Stimulated activated CD8-positive, alpha-beta memory T cell treated with anti-CD3 and anti-CD28 coated beads, Interleukin-4, amount 100 ng/mL, for 24 hours (primary cell): ENCODE results near the gene MARCHF3.
"Not testable (repeated sequence)": the region's sequence is repeated elsewhere in the genome, so short reads cannot be mapped to it uniquely, and the experiment has no call there.

Source experiments
- DNase-seq: peaks from one replicate; pipeline ENCODE4 v3.0.0-alpha.2; 2020; ENCODE audit warnings: low read depth

Gene MARCHF3

DNA sequence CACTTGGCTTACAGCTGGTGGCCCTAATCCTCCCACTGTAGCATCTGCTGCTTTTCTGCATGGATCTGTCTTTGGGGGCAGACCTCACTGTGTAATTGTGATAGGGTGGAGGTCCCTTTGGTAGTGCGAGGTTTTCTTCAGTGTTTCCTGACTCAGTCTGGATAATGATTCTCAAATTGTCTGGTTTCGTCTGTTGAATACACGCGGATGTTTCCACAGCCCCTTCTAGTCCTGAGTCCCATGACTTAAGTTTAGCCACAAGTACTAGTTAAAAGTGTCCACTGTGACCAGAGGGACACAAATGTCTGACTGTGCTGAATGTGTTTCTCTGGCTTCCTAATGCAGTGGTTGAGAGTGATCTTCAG lies 182.9 kb downstream of the MARCHF3 start:
- DNase-seq = no peak

DNA sequence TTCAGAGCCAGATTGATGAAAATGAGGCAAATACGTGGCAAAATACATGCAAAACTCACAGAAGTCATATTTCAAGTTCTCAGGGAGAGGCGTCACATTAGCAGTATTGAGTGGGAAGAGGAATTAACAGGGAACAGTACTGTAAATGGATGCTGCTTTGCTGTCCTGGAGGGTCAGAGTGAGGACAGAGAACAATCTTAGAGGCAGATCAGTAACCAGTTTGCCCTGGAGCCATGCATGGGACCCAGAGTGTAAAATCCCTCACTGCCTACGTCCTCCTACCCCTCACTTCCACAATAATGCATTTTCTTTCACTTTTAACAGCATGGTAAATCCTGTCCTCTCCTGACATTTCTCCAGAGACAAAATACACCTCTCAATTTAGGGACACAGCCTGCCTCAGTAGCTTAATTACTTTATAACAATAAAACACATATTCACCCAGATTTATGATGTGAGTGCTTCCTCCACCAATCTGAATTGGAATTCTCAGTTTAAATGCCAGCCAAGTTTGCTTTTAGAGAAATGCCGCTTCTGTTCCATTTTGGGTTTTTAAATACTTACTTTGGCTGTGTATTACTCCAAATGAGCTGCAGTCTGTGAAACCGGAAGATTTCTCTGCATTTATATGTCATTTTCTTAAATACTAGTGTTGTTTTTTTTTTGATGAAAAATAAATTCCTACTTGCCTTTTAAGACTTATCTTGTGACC lies 183.5 kb downstream of the MARCHF3 start:
- DNase-seq = no peak

DNA sequence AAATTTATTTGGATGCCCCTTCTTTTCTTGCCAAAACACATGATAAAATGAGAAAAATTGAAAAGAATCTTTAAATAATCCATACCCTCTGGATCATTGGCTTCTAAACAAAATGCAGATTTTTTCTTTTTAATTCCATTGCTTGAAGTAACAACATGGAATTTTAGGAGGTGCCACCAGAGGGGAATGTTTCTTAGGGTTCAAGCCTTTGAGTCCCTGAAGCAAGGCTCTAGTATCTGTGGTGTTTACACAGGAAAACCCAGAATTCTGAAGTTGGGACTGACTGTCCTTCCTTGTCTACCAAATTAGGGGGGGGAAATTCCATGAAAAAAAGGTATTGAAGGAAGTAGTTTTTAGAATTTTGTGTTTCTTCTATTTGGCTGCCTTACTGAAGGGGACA lies 184.0 kb downstream of the MARCHF3 start:
- no peak for DNase-seq

DNA sequence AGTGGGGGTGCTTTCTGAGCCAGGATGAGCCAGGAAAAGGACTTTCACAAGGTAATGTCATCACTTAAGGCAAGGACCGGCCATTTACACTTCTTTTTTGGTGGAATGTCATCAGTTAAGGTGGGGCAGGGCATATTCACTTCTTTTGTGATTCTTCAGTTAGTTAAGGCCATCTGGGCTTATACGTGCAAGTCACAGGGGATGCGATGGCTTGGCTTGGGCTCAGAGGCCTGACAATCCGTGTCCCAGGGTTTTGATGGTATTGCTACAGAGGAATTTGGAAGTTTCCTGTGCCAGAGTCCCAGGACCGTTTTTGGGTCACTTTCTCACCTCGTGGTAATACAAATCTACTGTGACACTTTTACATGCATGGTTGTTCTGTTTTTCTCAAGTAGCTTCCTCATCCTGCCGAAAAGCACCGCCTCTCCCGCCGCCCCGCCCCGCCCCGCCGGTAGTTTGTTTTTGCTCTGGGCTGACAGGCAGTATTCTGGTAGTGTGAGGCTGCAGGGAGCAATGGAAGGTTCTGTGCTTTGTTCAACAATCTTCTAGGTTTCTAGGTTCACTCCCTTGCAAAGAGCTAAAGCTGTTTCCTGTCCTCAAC lies 184.8 kb downstream of the MARCHF3 start:
- not testable (repeated sequence) for DNase-seq

DNA sequence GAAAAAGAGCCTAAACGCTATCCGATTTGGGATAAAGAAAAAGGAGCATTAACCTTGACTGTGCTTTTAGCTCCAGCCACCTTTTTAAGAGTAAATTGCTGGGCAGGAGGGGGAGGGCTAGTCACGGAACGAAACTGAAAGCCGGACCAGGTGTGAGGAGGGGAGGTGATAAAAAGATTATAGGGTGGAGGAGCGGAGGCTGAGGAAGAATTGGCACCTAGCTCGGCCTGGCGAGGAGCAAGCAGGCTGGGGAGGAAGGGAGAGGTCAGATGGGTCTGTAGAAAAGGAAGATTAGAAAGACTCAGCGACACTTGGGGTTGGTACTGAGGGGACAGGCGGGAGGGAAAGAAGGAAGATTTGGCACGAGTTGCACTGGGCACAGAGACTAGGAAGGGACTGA lies 187.0 kb downstream of the MARCHF3 start:
- DNase-seq = not testable (repeated sequence)

- not testable (repeated sequence) for DNase-seq
These were observed 191.0 kb downstream of the MARCHF3 start for GRCh38 chr5:126839407-126839806.

GRCh38 chr5:126837906-126838539 lies 192.3 kb downstream of the MARCHF3 start:
- no peak for DNase-seq

- no peak for DNase-seq
These were observed 193.1 kb downstream of the MARCHF3 start for GRCh38 chr5:126837242-126837641.

DNA sequence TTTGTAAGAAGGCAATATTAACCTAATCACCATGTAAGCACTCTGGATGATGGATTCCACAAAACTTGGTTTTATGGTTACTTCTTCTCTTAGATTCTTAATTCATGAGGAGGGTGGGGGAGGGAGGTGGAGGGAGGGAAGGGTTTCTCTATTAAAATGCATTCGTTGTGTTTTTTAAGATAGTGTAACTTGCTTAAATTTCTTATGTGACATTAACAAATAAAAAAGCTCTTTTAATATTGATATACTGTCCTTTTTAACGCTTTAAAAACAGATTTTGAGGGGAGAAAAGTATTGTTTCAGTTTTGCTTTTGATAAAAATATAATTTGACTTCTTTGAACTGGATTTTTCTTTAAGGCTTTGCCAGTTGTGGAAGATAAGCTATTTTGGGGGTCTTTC lies 193.6 kb downstream of the MARCHF3 start:
- DNase-seq = no peak

DNA sequence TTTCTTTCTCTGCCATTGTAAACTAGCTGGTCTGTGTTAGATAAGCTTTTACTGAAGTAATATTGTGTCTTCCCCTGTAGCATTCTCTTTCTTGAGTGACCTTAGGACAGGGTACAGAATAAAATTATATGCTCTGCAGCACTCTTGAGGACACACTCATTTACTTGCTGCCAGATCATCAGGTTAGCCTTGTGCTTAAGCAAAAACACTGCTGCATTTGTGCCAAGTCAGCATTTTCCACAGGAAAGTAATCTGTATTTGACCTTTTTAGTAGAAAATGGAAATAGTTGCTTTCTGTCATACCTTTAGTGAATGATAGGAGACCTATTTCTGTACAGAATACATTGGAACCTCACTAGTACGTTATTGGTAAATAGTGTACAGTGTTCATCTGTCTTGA lies 199.2 kb downstream of the MARCHF3 start:
- DNase-seq = no peak

DNA sequence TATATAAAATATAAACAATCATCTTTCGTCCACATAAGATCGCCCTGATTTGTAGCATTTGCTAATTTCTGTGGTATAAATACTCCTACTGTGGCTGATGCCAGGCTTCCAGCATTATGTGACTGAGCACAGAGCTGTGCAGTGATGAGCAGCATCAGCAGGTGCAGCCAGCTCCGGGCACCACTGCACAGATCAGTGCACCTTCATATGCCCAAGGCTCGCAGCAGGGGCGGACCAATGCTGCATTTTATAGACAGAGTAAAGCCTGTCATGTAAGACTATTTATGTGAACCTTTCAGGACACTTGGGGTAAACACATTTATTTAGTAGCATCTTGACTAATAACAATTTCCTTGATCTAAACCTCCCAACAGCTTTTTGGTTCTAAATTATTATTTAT lies 200.3 kb downstream of the MARCHF3 start:
- DNase-seq = no peak

DNA sequence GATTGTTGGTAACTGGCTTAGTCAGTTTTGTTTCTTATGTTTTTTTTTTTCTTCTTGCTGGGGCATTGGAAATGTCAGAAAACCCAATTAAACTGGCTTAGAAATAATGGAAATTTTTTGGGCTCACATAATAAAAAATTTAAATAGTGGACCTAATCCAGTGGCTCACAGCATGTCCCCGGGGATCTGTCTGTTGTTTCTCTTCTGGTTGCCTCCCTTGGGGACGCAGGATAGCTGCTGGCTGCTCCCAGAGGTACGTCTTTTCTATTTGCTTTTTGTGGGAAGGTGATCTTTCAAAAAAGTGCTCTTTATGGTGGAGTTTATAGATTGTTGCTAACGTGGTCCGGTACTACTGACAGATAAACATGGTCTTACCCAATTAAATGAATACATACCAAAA lies 201.3 kb downstream of the MARCHF3 start:
- DNase-seq = no peak

DNA sequence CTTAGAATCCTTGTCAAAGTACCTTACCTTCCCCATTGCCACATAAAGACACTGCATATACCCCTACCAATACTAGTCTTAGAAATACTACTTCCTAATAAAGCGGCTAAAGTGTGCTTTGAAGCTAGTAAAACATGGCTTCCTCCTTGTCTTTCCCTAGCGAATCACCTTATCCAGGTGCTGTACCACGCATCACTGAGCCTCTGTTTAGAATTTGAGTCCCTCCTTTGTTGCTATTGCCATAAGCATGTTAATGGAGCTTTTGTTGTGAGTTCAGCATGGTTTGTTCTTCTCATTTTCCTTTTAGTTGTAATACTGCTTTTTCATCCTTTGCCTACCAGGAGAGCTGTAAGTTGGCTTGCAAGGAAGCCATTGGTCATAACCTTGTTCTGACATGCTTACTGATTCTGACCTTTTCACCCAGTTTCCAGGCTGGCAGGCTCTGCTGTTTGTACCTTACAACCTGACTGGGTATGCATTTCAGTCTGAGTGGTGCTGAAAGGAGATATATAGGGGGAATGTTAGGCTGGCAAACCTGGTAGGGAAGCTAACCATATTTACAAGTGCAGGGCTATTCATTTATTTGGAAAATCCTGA lies 203.6 kb downstream of the MARCHF3 start:
- no peak for DNase-seq

GRCh38 chr5:126819253-126819652 lies 211.1 kb downstream of the MARCHF3 start:
- DNase-seq = no peak

GRCh38 chr5:126818736-126819135 lies 211.6 kb downstream of the MARCHF3 start:
- no peak for DNase-seq
